HepG2 (cell line): ENCODE measurements around the gene TBXAS1. TPM values are rescaled to one million over a fixed set of nuclear protein-coding genes. Genes with fewer than 3 reads are reported as not detected.

Source experiments
- ATAC-seq: fragments of 200-7000 bp; cut with Tn5 transposase; 3 replicates; pipeline ENCODE4 v1.9.1; 2020; ENCODE audit warnings: mild to moderate bottlenecking, moderate library complexity
- BruUV-seq: library from RNA; stranded (reverse); fragments of 400-500 nt; replicated peaks from 2 replicates; lab custom pipeline; 2021; lab: Mats Ljungman, UMichigan
- CTCF ChIA-PET: fragments of 300-600 bp; formaldehyde crosslinking; extraction: SDS; loops from one replicate; lab custom pipeline; 2021; ENCODE audit warnings: low total read pairs, inconsistent platforms, low intra/inter-chr PET ratio; lab: Yijun Ruan, JAX
- POLR2A ChIA-PET: fragments of 350-600 bp; sonication (Branson Sonifier 250); formaldehyde crosslinking; loops from one replicate; lab custom pipeline; 2020; ENCODE audit warnings: antibody characterized with exemption, inconsistent platforms; lab: Yijun Ruan, JAX
- DNase-seq: peaks from one replicate; pipeline ENCODE4 v3.0.0-alpha.2; 2015; ENCODE audit warnings: low spot score
- FAIRE-seq: peaks from 3 replicates; lab custom pipeline; 2011; peaks lifted over from hg19 to GRCh38; lab: Jason Lieb, UNC
- H2AFZ ChIP-seq: one replicate; pipeline ENCODE4 v1.6.1; 2011; ENCODE audit warnings: low read length, inconsistent platforms
- H3K27ac ChIP-seq: fragments of 300-600 bp; 3 replicates; pipeline ENCODE4 v1.8.0; 2011; ENCODE audit warnings: mixed run types, mild to moderate bottlenecking, mixed read lengths, low read length, inconsistent platforms; ENCODE audit not compliant: insufficient read depth; ENCODE audit errors: extremely low read length
- H3K27me3 ChIP-seq, 2 experiments: fragments of 200-600 bp in 1 of 2; 2 replicates in 1 of 2; 3 replicates in 1 of 2; pipeline versions ENCODE4 v1.6.0 to v1.8.0; 2011; ENCODE audit warnings: low read length in 2 of 2, mild to moderate bottlenecking in 2 of 2, moderate library complexity in 2 of 2, inconsistent platforms in 1 of 2; ENCODE audit not compliant: insufficient read depth in 2 of 2, control insufficient read depth in 1 of 2
- H3K36me3 ChIP-seq, 2 experiments: fragments of 200-600 bp in 1 of 2; replicated peaks in 1 of 2; 2 replicates in 1 of 2; 3 replicates in 1 of 2; pipeline versions ENCODE4 v1.5.1 to v1.8.0; 2011; ENCODE audit warnings: low read length in 2 of 2, inconsistent platforms in 1 of 2; ENCODE audit not compliant: insufficient read depth in 2 of 2, control insufficient read depth in 1 of 2
- H3K4me1 ChIP-seq: 2 replicates; pipeline ENCODE4 v1.5.1; 2012; ENCODE audit warnings: low read length, inconsistent platforms; ENCODE audit not compliant: insufficient read depth
- H3K4me2 ChIP-seq: 2 replicates; pipeline ENCODE4 v1.6.0; 2011; ENCODE audit warnings: low read depth, low read length, inconsistent platforms
- H3K4me3 ChIP-seq, 3 experiments: fragments of 200-600 bp in 1 of 3; sonication (generic), shearing (Covaris generic) in 1 of 3; replicated peaks in 1 of 3; 2 replicates each; pipeline ENCODE4 v1.5.1; 2011 to 2016; ENCODE audit warnings: low read length in 3 of 3, inconsistent platforms in 2 of 3, low read depth in 2 of 3, mild to moderate bottlenecking in 2 of 3, control low read depth in 1 of 3, mixed read lengths in 1 of 3; ENCODE audit not compliant: insufficient read depth in 1 of 3
- H3K79me2 ChIP-seq: one replicate; pipeline ENCODE4 v1.6.1; 2011; ENCODE audit warnings: low read length, inconsistent platforms; ENCODE audit not compliant: insufficient read depth
- H3K9ac ChIP-seq: 2 replicates; pipeline ENCODE4 v1.6.0; 2011; ENCODE audit warnings: mild to moderate bottlenecking, low read depth, low read length, inconsistent platforms; ENCODE audit not compliant: insufficient read depth
- H3K9me3 ChIP-seq: 2 replicates; pipeline ENCODE4 v1.5.1; 2012; ENCODE audit warnings: mild to moderate bottlenecking, low read length
- H4K20me1 ChIP-seq: 2 replicates; pipeline ENCODE4 v1.6.0; 2011; ENCODE audit warnings: inconsistent platforms, mild to moderate bottlenecking, low read length, moderate library complexity; ENCODE audit not compliant: insufficient read depth
- FOXO1 ChIP-seq: sonication (generic); formaldehyde crosslinking; IDR thresholded peaks from 2 replicates; pipeline ENCODE4 v1.4.0; 2020; ENCODE audit warnings: missing genetic modification reagents
- HOXA5 ChIP-seq: sonication (generic); formaldehyde crosslinking; IDR thresholded peaks from 2 replicates; pipeline ENCODE4 v1.4.0; 2020; ENCODE audit warnings: missing genetic modification reagents
- KMT2A ChIP-seq: sonication (generic); formaldehyde crosslinking; IDR thresholded peaks from 2 replicates; pipeline ENCODE4 v1.4.0; 2020; ENCODE audit warnings: missing genetic modification reagents
- LCORL ChIP-seq, 2 experiments: fragments of 450-650 bp in 1 of 2; sonication (generic) in 1 of 2; formaldehyde crosslinking in 1 of 2; IDR thresholded peaks; 2 replicates each; pipeline versions ENCODE4 v1.5.0 to v1.6.1; 2017 to 2020; ENCODE audit warnings: antibody characterized with exemption in 1 of 2, missing genetic modification reagents in 1 of 2
- MTF2 ChIP-seq: sonication (generic); formaldehyde crosslinking; IDR thresholded peaks from 2 replicates; pipeline ENCODE4 v1.5.0; 2020; ENCODE audit warnings: missing genetic modification reagents, borderline replicate concordance
- PHF20 ChIP-seq: sonication (generic); formaldehyde crosslinking; IDR thresholded peaks from 2 replicates; pipeline ENCODE4 v1.5.0; 2020; ENCODE audit warnings: mild to moderate bottlenecking, missing genetic modification reagents
- RARA ChIP-seq: IDR thresholded peaks from 2 replicates; pipeline ENCODE4 v1.6.1; 2016; ENCODE audit warnings: missing genetic modification reagents, missing compliant biosample characterization
- RARG ChIP-seq: sonication (generic); formaldehyde crosslinking; IDR thresholded peaks from 2 replicates; pipeline ENCODE4 v1.4.0; 2020; ENCODE audit warnings: low read depth, mild to moderate bottlenecking, missing genetic modification reagents
- ZBTB8A ChIP-seq: sonication (generic); formaldehyde crosslinking; IDR thresholded peaks from 2 replicates; pipeline ENCODE4 v1.4.0; 2020; ENCODE audit warnings: mild to moderate bottlenecking, low read depth, missing genetic modification reagents, borderline replicate concordance
- ZNF318 ChIP-seq: sonication (generic); formaldehyde crosslinking; IDR thresholded peaks from 2 replicates; pipeline ENCODE4 v1.4.0; 2020; ENCODE audit warnings: mild to moderate bottlenecking, missing genetic modification reagents
- ZNF773 ChIP-seq: sonication (generic); formaldehyde crosslinking; IDR thresholded peaks from 2 replicates; pipeline ENCODE4 v1.4.0; 2020; ENCODE audit warnings: missing genetic modification reagents, borderline replicate concordance
- ZNF850 ChIP-seq: sonication (generic); formaldehyde crosslinking; conservative IDR thresholded peaks from 2 replicates; pipeline ENCODE4 v1.9.0; 2021; ENCODE audit warnings: mild to moderate bottlenecking, missing genetic modification reagents
- ZSCAN30 ChIP-seq: sonication (generic); formaldehyde crosslinking; IDR thresholded peaks from 2 replicates; pipeline ENCODE4 v1.5.0; 2020; ENCODE audit warnings: mild to moderate bottlenecking, missing genetic modification reagents
- WGBS: methylation state at CpG from one replicate; pipeline ENCODE4 v1.1.6; 2017; ENCODE audit warnings: low lambda C conversion rate; 5-methylcytosine and 5-hydroxymethylcytosine counted together
- in situ Hi-C: cut with HindIII; loops from 2 replicates; pipeline ENCODE4 v1.10.0; 2017; ENCODE audit warnings: low pct_unique_long_range_greater_than_20kb; ENCODE audit not compliant: extremely low pct_ligation_motif_present
- intact Hi-C: fragments of 100-400 bp; cut with micrococcal nuclease; formaldehyde crosslinking; loops from one replicate; pipeline ENCODE4 v1.10.0; 2022; ENCODE audit not compliant: unreplicated experiment
- polyA plus RNA-seq, 8 experiments: library from polyadenylated mRNA; depleted of rRNA in 3 of 8; stranded (reverse) in 7 of 8; unstranded in 1 of 8; fragments of >200 nt; fragmentation: Illumina TruSeq in 4 of 8; extraction: Trizol in 4 of 8; gene quantifications; 2 replicates each; pipeline versions ENCODE4 v1.2.1 to v1.2.3, GENCODE V29; 2011 to 2016; ENCODE audit warnings: low read depth in 4 of 8, missing spikeins in 1 of 8, mixed read lengths in 1 of 8; ENCODE audit not compliant: insufficient read depth in 1 of 8
- total RNA-seq, 5 experiments: library from RNA; depleted of rRNA; stranded (reverse); fragments of >200 nt; fragmentation: Illumina TruSeq; extraction: Trizol; gene quantifications; 2 replicates each; pipeline ENCODE4 v1.2.3, GENCODE V29; 2016; ENCODE audit warnings: low read depth in 1 of 5
- TF ChIP-seq, protein P1 (sequence below): sonication (generic); formaldehyde crosslinking; IDR thresholded peaks from 2 replicates; pipeline ENCODE4 v1.4.0; 2020; ENCODE audit warnings: mild to moderate bottlenecking, missing genetic modification reagents
- TF ChIP-seq, protein P2 (sequence below): sonication (generic); formaldehyde crosslinking; IDR thresholded peaks from 2 replicates; pipeline ENCODE4 v1.5.1; 2020; ENCODE audit warnings: mild to moderate bottlenecking, moderate library complexity, missing genetic modification reagents

Gene TBXAS1
- total and polyA plus RNA-seq, 2 of the 13 experiments (the other 11 are each of a cell fraction or from before 2014, with no cell fraction given): 4.0 to 4.9 TPM

- H3K27ac ChIP-seq: no peak overlapping the region
- H3K9me3 ChIP-seq: no peaks in the 10 kb centered on the region
- in situ Hi-C loops: no loop called here
- no peaks in the 10 kb centered on the region for H3K36me3 ChIP-seq
- peaks cover 34% of the 10 kb centered on the region for H3K4me1 ChIP-seq
- ChIA-PET CTCF (no interaction called here), POLR2A (no interaction called here)
- FAIRE-seq: no peak
- no peaks in the 10 kb centered on the region for H3K79me2 ChIP-seq
- no peak for DNase-seq
- no TSS peak for BruUV-seq
- no peaks in the 10 kb centered on the region for H4K20me1 ChIP-seq
- 59% methylated on average over 10 of the region's 12 CpGs for WGBS
- H3K4me3 ChIP-seq: no peak overlapping the region
- no peak overlapping the region for H3K4me2 ChIP-seq
- no peak overlapping the region for H3K9ac ChIP-seq
- ATAC-seq: no peak
- H3K27me3 ChIP-seq: peaks cover 3 to 27% of the 10 kb centered on the region in 2 experiments
- intact Hi-C loops: no loop called here
- H2AFZ ChIP-seq: no peak overlapping the region
- TF ChIP-seq RARA (CRISPR knock-in tag) (no peak), ZSCAN30 (CRISPR knock-in tag) (no peak), LCORL (IDR thresholded peaks at IDR 0.05) (no peak), LCORL (CRISPR knock-in tag; IDR thresholded peaks at IDR 0.05) (no peak), PHF20 (CRISPR knock-in tag) (no peak), ZNF850 (CRISPR knock-in tag) (no peak), ZBTB8A (CRISPR knock-in tag) (no peak), ZNF773 (no peak), FOXO1 (CRISPR knock-in tag) (no peak), RARG (CRISPR knock-in tag) (no peak), MTF2 (CRISPR knock-in tag) (no peak), KMT2A (CRISPR knock-in tag) (no peak), ZNF318 (CRISPR knock-in tag) (no peak), HOXA5 (CRISPR knock-in tag) (no peak)
- TF ChIP-seq, protein P1, sequence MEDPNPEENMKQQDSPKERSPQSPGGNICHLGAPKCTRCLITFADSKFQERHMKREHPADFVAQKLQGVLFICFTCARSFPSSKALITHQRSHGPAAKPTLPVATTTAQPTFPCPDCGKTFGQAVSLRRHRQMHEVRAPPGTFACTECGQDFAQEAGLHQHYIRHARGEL: no peak
- TF ChIP-seq, protein P2, sequence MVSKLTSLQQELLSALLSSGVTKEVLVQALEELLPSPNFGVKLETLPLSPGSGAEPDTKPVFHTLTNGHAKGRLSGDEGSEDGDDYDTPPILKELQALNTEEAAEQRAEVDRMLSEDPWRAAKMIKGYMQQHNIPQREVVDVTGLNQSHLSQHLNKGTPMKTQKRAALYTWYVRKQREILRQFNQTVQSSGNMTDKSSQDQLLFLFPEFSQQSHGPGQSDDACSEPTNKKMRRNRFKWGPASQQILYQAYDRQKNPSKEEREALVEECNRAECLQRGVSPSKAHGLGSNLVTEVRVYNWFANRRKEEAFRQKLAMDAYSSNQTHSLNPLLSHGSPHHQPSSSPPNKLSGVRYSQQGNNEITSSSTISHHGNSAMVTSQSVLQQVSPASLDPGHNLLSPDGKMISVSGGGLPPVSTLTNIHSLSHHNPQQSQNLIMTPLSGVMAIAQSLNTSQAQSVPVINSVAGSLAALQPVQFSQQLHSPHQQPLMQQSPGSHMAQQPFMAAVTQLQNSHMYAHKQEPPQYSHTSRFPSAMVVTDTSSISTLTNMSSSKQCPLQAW: no peak
Measured at GRCh38 chr7:139989366-139990141, 160.5 kb downstream of the TBXAS1 start.
